OCI-LY7 (cell line): ENCODE measurements around the gene IST1.

ENCODE experiments used
- EZH2phosphoT487 ChIP-seq: fragments of 200-600 bp; sonication (generic); IDR thresholded peaks from 2 replicates; pipeline ENCODE4 v1.6.1; 2018; ENCODE audit warnings: low read depth, borderline replicate concordance, mild to moderate bottlenecking, mixed run types, antibody characterized with exemption, low read length, moderate library complexity, mixed read lengths
- TF ChIP-seq, protein P1 (sequence below): fragments of 200-600 bp; sonication (generic); conservative IDR thresholded peaks from 2 replicates; pipeline ENCODE4 v1.5.1; 2014; ENCODE audit warnings: mild to moderate bottlenecking, antibody characterized with exemption, low read length, moderate library complexity, mixed read lengths

DNA sequence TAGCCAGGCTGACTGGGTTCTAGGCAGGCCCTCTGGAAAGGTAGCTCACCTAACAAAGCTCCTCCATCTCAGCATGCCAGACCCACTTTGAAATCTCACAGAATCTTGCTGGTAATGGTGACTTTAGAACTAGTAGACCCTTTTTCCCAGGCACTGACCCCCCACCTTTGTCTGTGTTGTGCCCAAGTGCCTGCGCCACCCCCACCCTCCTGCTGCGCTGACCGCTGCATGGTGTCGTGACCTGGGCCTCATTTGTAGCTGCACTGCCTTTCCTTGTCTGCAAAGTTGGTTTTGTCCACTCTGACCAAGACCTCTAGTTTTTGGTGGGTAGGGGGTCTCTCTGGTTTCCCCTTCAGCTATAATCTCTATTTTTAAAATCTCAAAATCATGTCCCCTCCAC lies 42.8 kb upstream of the IST1 start:
- TF ChIP-seq, protein P1, sequence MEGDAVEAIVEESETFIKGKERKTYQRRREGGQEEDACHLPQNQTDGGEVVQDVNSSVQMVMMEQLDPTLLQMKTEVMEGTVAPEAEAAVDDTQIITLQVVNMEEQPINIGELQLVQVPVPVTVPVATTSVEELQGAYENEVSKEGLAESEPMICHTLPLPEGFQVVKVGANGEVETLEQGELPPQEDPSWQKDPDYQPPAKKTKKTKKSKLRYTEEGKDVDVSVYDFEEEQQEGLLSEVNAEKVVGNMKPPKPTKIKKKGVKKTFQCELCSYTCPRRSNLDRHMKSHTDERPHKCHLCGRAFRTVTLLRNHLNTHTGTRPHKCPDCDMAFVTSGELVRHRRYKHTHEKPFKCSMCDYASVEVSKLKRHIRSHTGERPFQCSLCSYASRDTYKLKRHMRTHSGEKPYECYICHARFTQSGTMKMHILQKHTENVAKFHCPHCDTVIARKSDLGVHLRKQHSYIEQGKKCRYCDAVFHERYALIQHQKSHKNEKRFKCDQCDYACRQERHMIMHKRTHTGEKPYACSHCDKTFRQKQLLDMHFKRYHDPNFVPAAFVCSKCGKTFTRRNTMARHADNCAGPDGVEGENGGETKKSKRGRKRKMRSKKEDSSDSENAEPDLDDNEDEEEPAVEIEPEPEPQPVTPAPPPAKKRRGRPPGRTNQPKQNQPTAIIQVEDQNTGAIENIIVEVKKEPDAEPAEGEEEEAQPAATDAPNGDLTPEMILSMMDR = no peak
- TF ChIP-seq EZH2phosphoT487 = no peak
